HEK293 (cell line): ENCODE data around the gene LIG3.

ENCODE experiments used
- CTCF ChIA-PET: fragments of 350-600 bp; formaldehyde crosslinking; extraction: SDS; loops from one replicate; lab custom pipeline; 2021; ENCODE audit warnings: antibody characterized with exemption; lab: Yijun Ruan, JAX
- POLR2A ChIA-PET: fragments of 300-600 bp; formaldehyde crosslinking; extraction: SDS; loops from one replicate; lab custom pipeline; 2020; ENCODE audit warnings: antibody characterized with exemption, inconsistent platforms; lab: Yijun Ruan, JAX
- H3K27ac ChIP-seq: fragments of 200-500 bp; sonication (Bioruptor generic); 2 replicates; pipeline ENCODE4 v1.5.1; 2014; ENCODE audit warnings: low read depth, low read length, control low read depth, inconsistent platforms; ENCODE audit errors: extremely low read depth
- H3K36me3 ChIP-seq, 2 experiments: fragments of 200-500 bp in 1 of 2; sonication (Bioruptor generic) in 1 of 2; 1 replicate in 1 of 2; 2 replicates in 1 of 2; pipeline ENCODE4 v1.5.1; 2014 to 2017; ENCODE audit warnings: inconsistent platforms in 2 of 2, low read length in 2 of 2; ENCODE audit not compliant: control insufficient read depth in 2 of 2, insufficient read depth in 1 of 2
- H3K4me1 ChIP-seq: fragments of 200-500 bp; sonication (Bioruptor generic); 2 replicates; pipeline ENCODE4 v1.5.1; 2014; ENCODE audit warnings: mild to moderate bottlenecking, low read length, inconsistent platforms; ENCODE audit not compliant: control insufficient read depth, insufficient read depth
- H3K4me3 ChIP-seq: 2 replicates; pipeline ENCODE4 v1.5.1; 2011; ENCODE audit warnings: low read depth, mild to moderate bottlenecking, control low read depth, low read length, moderate library complexity
- H3K9me3 ChIP-seq: fragments of 200-500 bp; sonication (Bioruptor generic); 2 replicates; pipeline ENCODE4 v1.5.1; 2014; ENCODE audit warnings: low read depth, low read length, inconsistent platforms; ENCODE audit not compliant: control insufficient read depth, insufficient read depth
- OVOL3 ChIP-seq: fragments of 450-650 bp; formaldehyde crosslinking; IDR thresholded peaks from 2 replicates; pipeline ENCODE4 v1.5.1; 2016; ENCODE audit warnings: missing biosample characterization, missing genetic modification characterization
- SCRT2 ChIP-seq: fragments of 450-650 bp; formaldehyde crosslinking; IDR thresholded peaks from 2 replicates; pipeline ENCODE4 v1.5.1; 2016; ENCODE audit warnings: missing biosample characterization, missing genetic modification characterization
- SP3 ChIP-seq: fragments of 450-650 bp; formaldehyde crosslinking; IDR thresholded peaks from 2 replicates; pipeline ENCODE4 v1.5.1; 2016; ENCODE audit warnings: missing biosample characterization, missing genetic modification characterization
- ZBTB48 ChIP-seq: fragments of 450-650 bp; formaldehyde crosslinking; IDR thresholded peaks from 2 replicates; pipeline ENCODE4 v1.5.1; 2016; ENCODE audit warnings: missing biosample characterization, missing genetic modification characterization
- ZBTB8A ChIP-seq: fragments of 450-650 bp; formaldehyde crosslinking; IDR thresholded peaks from 2 replicates; pipeline ENCODE4 v1.5.1; 2016; ENCODE audit warnings: missing biosample characterization, missing genetic modification characterization
- ZIC2 ChIP-seq: fragments of 450-650 bp; formaldehyde crosslinking; IDR thresholded peaks from 2 replicates; pipeline ENCODE4 v1.5.1; 2016; ENCODE audit warnings: missing biosample characterization, missing genetic modification characterization
- ZNF112 ChIP-seq: fragments of 450-650 bp; formaldehyde crosslinking; IDR thresholded peaks from 2 replicates; pipeline ENCODE4 v1.5.0; 2017; ENCODE audit warnings: missing biosample characterization, missing genetic modification characterization
- ZNF157 ChIP-seq: fragments of 450-650 bp; formaldehyde crosslinking; IDR thresholded peaks from 2 replicates; pipeline ENCODE4 v1.5.1; 2016; ENCODE audit warnings: missing biosample characterization, missing genetic modification characterization
- ZNF16 ChIP-seq: fragments of 450-650 bp; formaldehyde crosslinking; IDR thresholded peaks from 2 replicates; pipeline ENCODE4 v1.5.1; 2016; ENCODE audit warnings: low read depth, missing biosample characterization, missing genetic modification characterization
- ZNF175 ChIP-seq: fragments of 450-650 bp; formaldehyde crosslinking; IDR thresholded peaks from 2 replicates; pipeline ENCODE4 v1.5.1; 2016; ENCODE audit warnings: missing biosample characterization, missing genetic modification characterization
- ZNF214 ChIP-seq: fragments of 450-650 bp; formaldehyde crosslinking; IDR thresholded peaks from 2 replicates; pipeline ENCODE4 v1.5.1; 2017; ENCODE audit warnings: missing biosample characterization, mild to moderate bottlenecking, missing genetic modification characterization, borderline replicate concordance
- ZNF248 ChIP-seq: fragments of 450-650 bp; formaldehyde crosslinking; IDR thresholded peaks from 2 replicates; pipeline ENCODE4 v1.5.1; 2017; ENCODE audit warnings: missing biosample characterization, missing genetic modification characterization
- ZNF292 ChIP-seq: fragments of 450-650 bp; formaldehyde crosslinking; IDR thresholded peaks from 2 replicates; pipeline ENCODE4 v1.5.1; 2016; ENCODE audit warnings: low read depth, missing biosample characterization, missing genetic modification characterization, borderline replicate concordance
- ZNF350 ChIP-seq: fragments of 450-650 bp; formaldehyde crosslinking; IDR thresholded peaks from 2 replicates; pipeline ENCODE4 v1.5.0; 2017; ENCODE audit warnings: missing biosample characterization, mild to moderate bottlenecking, missing genetic modification characterization
- ZNF426 ChIP-seq: fragments of 450-650 bp; formaldehyde crosslinking; IDR thresholded peaks from 2 replicates; pipeline ENCODE4 v1.5.1; 2017; ENCODE audit warnings: missing biosample characterization, missing genetic modification characterization, mild to moderate bottlenecking, inconsistent platforms, moderate library complexity
- ZNF529 ChIP-seq: fragments of 450-650 bp; formaldehyde crosslinking; IDR thresholded peaks from 2 replicates; pipeline ENCODE4 v1.5.1; 2017; ENCODE audit warnings: missing genetic modification characterization, missing biosample characterization; ENCODE audit not compliant: insufficient replicate concordance
- ZNF548 ChIP-seq: fragments of 450-650 bp; formaldehyde crosslinking; IDR thresholded peaks from 2 replicates; pipeline ENCODE4 v1.5.1; 2016; ENCODE audit warnings: missing biosample characterization, missing genetic modification characterization
- ZNF549 ChIP-seq: fragments of 450-650 bp; IDR thresholded peaks from 2 replicates; pipeline ENCODE4 v1.5.1; 2018; ENCODE audit warnings: missing biosample characterization, missing genetic modification characterization, mild to moderate bottlenecking, inconsistent platforms, moderate library complexity
- ZNF600 ChIP-seq: fragments of 450-650 bp; formaldehyde crosslinking; IDR thresholded peaks from 2 replicates; pipeline ENCODE4 v1.5.1; 2016; ENCODE audit warnings: missing biosample characterization, missing genetic modification characterization
- ZNF624 ChIP-seq: fragments of 450-650 bp; formaldehyde crosslinking; IDR thresholded peaks from 2 replicates; pipeline ENCODE4 v1.5.1; 2017; ENCODE audit warnings: missing biosample characterization, missing genetic modification characterization
- ZNF626 ChIP-seq: fragments of 450-650 bp; sonication (Bioruptor Pico); formaldehyde crosslinking; IDR thresholded peaks from 2 replicates; pipeline ENCODE4 v1.5.1; 2018; ENCODE audit warnings: missing biosample characterization, missing genetic modification characterization, inconsistent platforms
- ZXDB ChIP-seq: fragments of 450-650 bp; formaldehyde crosslinking; IDR thresholded peaks from 2 replicates; pipeline ENCODE4 v1.5.1; 2016; ENCODE audit warnings: missing biosample characterization, missing genetic modification characterization
- TF ChIP-seq, protein P1 (sequence below): fragments of 450-650 bp; formaldehyde crosslinking; optimal IDR thresholded peaks from 2 replicates; pipeline ENCODE3; 2016; ENCODE audit warnings: missing biosample characterization, mild to moderate bottlenecking, missing genetic modification characterization
- TF ChIP-seq, protein P2 (sequence below): fragments of 450-650 bp; formaldehyde crosslinking; IDR thresholded peaks from 2 replicates; pipeline ENCODE4 v1.5.1; 2017; ENCODE audit warnings: missing biosample characterization, missing genetic modification characterization
- TF ChIP-seq, protein P3 (sequence below): fragments of 450-650 bp; formaldehyde crosslinking; IDR thresholded peaks from 2 replicates; pipeline ENCODE4 v1.5.1; 2017; ENCODE audit warnings: missing biosample characterization, missing genetic modification characterization
- TF ChIP-seq, protein P4 (sequence below): IDR thresholded peaks from 2 replicates; pipeline ENCODE4 v1.6.1; 2011; ENCODE audit warnings: mild to moderate bottlenecking, low read depth, low read length, borderline replicate concordance
- TF ChIP-seq, protein P5 (sequence below): fragments of 450-650 bp; formaldehyde crosslinking; IDR thresholded peaks from 2 replicates; pipeline ENCODE4 v1.5.1; 2016; ENCODE audit warnings: missing biosample characterization, missing genetic modification characterization
- TF ChIP-seq, protein P6 (sequence below): fragments of 450-650 bp; formaldehyde crosslinking; IDR thresholded peaks from 2 replicates; pipeline ENCODE4 v1.5.1; 2016; ENCODE audit warnings: missing biosample characterization, missing genetic modification characterization

The LIG3 gene

DNA sequence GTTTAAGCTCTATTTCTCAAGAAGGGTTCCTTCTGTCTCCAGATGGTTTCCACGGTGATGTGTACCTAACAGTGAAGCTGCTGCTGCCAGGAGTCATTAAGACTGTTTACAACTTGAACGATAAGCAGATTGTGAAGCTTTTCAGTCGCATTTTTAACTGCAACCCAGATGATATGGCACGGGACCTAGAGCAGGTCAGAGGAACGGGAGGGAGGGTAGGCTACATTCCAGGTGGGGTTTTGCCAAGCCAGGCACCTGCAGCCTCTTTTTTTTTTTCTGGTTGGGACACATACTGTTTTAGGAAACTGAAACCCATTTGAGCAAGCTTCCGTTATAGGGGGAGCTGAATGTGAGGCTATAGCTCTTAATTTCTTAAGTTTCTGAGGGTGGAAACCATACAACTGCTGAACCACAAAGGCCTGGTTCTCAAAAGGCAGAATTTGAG lies 10.6 kb downstream of the LIG3 start (continued):
- TF ChIP-seq ZXDB (tag by site-specific recombination), result no peak
- TF ChIP-seq, protein P1, sequence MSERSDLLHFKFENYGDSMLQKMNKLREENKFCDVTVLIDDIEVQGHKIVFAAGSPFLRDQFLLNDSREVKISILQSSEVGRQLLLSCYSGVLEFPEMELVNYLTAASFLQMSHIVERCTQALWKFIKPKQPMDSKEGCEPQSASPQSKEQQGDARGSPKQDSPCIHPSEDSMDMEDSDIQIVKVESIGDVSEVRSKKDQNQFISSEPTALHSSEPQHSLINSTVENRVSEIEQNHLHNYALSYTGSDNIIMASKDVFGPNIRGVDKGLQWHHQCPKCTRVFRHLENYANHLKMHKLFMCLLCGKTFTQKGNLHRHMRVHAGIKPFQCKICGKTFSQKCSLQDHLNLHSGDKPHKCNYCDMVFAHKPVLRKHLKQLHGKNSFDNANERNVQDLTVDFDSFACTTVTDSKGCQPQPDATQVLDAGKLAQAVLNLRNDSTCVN (tag by site-specific recombination), result no peak
- no peak for TF ChIP-seq ZIC2 (tag by site-specific recombination)
- TF ChIP-seq, protein P2, sequence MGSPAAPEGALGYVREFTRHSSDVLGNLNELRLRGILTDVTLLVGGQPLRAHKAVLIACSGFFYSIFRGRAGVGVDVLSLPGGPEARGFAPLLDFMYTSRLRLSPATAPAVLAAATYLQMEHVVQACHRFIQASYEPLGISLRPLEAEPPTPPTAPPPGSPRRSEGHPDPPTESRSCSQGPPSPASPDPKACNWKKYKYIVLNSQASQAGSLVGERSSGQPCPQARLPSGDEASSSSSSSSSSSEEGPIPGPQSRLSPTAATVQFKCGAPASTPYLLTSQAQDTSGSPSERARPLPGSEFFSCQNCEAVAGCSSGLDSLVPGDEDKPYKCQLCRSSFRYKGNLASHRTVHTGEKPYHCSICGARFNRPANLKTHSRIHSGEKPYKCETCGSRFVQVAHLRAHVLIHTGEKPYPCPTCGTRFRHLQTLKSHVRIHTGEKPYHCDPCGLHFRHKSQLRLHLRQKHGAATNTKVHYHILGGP (tag by site-specific recombination), result no peak
- TF ChIP-seq ZNF214 (tag by site-specific recombination), result no peak
- TF ChIP-seq ZNF626 (tag by site-specific recombination), result no peak
- no peak for TF ChIP-seq ZNF548
- TF ChIP-seq SCRT2 (tag by site-specific recombination), result no peak
- TF ChIP-seq ZNF175 (tag by site-specific recombination), result no peak
- no peak for TF ChIP-seq SP3
- TF ChIP-seq, protein P3, sequence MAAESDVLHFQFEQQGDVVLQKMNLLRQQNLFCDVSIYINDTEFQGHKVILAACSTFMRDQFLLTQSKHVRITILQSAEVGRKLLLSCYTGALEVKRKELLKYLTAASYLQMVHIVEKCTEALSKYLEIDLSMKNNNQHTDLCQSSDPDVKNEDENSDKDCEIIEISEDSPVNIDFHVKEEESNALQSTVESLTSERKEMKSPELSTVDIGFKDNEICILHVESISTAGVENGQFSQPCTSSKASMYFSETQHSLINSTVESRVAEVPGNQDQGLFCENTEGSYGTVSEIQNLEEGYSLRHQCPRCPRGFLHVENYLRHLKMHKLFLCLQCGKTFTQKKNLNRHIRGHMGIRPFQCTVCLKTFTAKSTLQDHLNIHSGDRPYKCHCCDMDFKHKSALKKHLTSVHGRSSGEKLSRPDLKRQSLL (tag by site-specific recombination), result no peak

DNA sequence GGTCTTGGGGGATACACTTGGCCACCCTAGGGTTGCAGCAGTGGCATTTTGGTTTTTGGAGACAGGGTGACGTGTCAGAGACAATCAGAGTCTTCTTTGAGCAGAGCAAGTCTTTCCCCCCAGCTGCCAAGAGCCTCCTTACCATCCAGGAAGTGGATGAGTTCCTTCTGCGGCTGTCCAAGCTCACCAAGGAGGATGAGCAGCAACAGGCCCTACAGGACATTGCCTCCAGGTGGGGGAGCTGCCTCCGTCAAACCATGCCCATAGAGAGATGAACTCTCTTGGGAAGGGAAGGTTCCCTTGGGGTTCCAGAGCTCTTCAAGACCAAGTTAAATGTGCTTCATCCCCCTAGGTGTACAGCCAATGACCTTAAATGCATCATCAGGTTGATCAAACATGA lies 11.3 kb downstream of the LIG3 start:
- Histone ChIP-seq H3K4me1 (peaks cover 4% of the 10 kb centered on the region; the same call in 1 of the 2 replicates), H3K27ac (no peak overlapping the region)
- POLR2A ChIA-PET, result interaction anchor here (1.7 kb wide), 1 partner anchor 102 kb away, joined by 4 read pairs; no protein-coding TSS in a partner anchor
- no peak for TF ChIP-seq ZNF624
- TF ChIP-seq, protein P4, sequence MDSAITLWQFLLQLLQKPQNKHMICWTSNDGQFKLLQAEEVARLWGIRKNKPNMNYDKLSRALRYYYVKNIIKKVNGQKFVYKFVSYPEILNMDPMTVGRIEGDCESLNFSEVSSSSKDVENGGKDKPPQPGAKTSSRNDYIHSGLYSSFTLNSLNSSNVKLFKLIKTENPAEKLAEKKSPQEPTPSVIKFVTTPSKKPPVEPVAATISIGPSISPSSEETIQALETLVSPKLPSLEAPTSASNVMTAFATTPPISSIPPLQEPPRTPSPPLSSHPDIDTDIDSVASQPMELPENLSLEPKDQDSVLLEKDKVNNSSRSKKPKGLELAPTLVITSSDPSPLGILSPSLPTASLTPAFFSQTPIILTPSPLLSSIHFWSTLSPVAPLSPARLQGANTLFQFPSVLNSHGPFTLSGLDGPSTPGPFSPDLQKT, result no peak
- no peak for TF ChIP-seq OVOL3
- TF ChIP-seq ZNF292, result no peak
- no peak for TF ChIP-seq ZNF600 (tag by site-specific recombination)
- TF ChIP-seq ZNF157 (tag by site-specific recombination), result no peak
- TF ChIP-seq, protein P5, sequence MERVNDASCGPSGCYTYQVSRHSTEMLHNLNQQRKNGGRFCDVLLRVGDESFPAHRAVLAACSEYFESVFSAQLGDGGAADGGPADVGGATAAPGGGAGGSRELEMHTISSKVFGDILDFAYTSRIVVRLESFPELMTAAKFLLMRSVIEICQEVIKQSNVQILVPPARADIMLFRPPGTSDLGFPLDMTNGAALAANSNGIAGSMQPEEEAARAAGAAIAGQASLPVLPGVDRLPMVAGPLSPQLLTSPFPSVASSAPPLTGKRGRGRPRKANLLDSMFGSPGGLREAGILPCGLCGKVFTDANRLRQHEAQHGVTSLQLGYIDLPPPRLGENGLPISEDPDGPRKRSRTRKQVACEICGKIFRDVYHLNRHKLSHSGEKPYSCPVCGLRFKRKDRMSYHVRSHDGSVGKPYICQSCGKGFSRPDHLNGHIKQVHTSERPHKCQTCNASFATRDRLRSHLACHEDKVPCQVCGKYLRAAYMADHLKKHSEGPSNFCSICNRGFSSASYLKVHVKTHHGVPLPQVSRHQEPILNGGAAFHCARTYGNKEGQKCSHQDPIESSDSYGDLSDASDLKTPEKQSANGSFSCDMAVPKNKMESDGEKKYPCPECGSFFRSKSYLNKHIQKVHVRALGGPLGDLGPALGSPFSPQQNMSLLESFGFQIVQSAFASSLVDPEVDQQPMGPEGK (tag by site-specific recombination), result no peak
- no peak for TF ChIP-seq ZBTB8A (tag by site-specific recombination)
- TF ChIP-seq ZNF549 (tag by site-specific recombination), result no peak
- TF ChIP-seq, protein P6, sequence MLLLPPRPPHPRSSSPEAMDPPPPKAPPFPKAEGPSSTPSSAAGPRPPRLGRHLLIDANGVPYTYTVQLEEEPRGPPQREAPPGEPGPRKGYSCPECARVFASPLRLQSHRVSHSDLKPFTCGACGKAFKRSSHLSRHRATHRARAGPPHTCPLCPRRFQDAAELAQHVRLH, result no peak
- TF ChIP-seq ZNF426 (tag by site-specific recombination), result no peak
- TF ChIP-seq ZNF529 (tag by site-specific recombination), result no peak
- TF ChIP-seq ZNF248 (tag by site-specific recombination), result no peak
- TF ChIP-seq, protein P2 (tag by site-specific recombination), result no peak
- TF ChIP-seq ZBTB48 (tag by site-specific recombination), result no peak
- no peak for TF ChIP-seq ZNF112 (tag by site-specific recombination)
- TF ChIP-seq ZNF350 (tag by site-specific recombination), result no peak
- no peak for TF ChIP-seq ZNF16 (tag by site-specific recombination)
- TF ChIP-seq, protein P1 (tag by site-specific recombination), result no peak
- TF ChIP-seq, all 188 proteins: peak for 0
- Histone ChIP-seq H3K9me3 (no peaks in the 10 kb centered on the region), H3K4me3 (no peak overlapping the region), H3K36me3 (peaks cover 63 to 87% of the 10 kb centered on the region in 2 experiments)
- CTCF ChIA-PET, result interaction anchor here (0.6 to 1.6 kb wide), 2 partner anchors 36 to 128 kb away, joined by 5 to 9 read pairs; partner anchors contain the start of gene RAD51D
